Caco-2 (cell line): ENCODE results near the gene FAU. TPM values are rescaled to one million over a fixed set of nuclear protein-coding genes. Genes with fewer than 3 reads are reported as not detected.
A peak's percentile ranks its signal among the peaks of the same experiment; 100 is the strongest.

Source experiments
- BruUV-seq: library from RNA; stranded (reverse); fragments of 400-500 nt; replicated peaks from 2 replicates; lab custom pipeline; 2021; lab: Mats Ljungman, UMichigan
- CTCF ChIA-PET: fragments of 300-600 bp; sonication (Branson Sonifier 250); formaldehyde crosslinking; loops from one replicate; lab custom pipeline; 2022; ENCODE audit warnings: antibody characterized with exemption; lab: Charles Lee
- POLR2A ChIA-PET: fragments of 300-600 bp; sonication (Branson Sonifier 250); formaldehyde crosslinking; loops from one replicate; lab custom pipeline; 2022; ENCODE audit warnings: antibody characterized with exemption; lab: Charles Lee
- DNase-seq, 2 experiments: peaks; one replicate each; pipeline versions ENCODE4 v3.0.0 to v3.0.0-alpha.2; 2020 to 2022
- H3K27me3 ChIP-seq: replicated peaks from 2 replicates; pipeline ENCODE4 v1.6.0; 2011; ENCODE audit warnings: low read length; ENCODE audit not compliant: control insufficient read depth, insufficient read depth
- H3K36me3 ChIP-seq: 2 replicates; pipeline ENCODE4 v1.5.1; 2011; ENCODE audit warnings: low read length; ENCODE audit not compliant: control insufficient read depth, insufficient read depth
- H3K4me1 ChIP-seq: fragments of 250-450 bp; sonication (Bioruptor Pico); 2 replicates; pipeline ENCODE4 v1.5.1; 2020; ENCODE audit warnings: mild to moderate bottlenecking
- H3K4me3 ChIP-seq: 2 replicates; pipeline ENCODE4 v1.5.1; 2011; ENCODE audit warnings: low read depth, mild to moderate bottlenecking, control low read depth, low read length
- H3K9me3 ChIP-seq: fragments of 250-450 bp; sonication (Bioruptor Pico); 2 replicates; pipeline ENCODE4 v1.5.1; 2020; ENCODE audit warnings: mild to moderate bottlenecking, moderate library complexity
- H3K27ac Mint-ChIP-seq: one replicate; pipeline ENCODE4 v1.8.0; 2022; ENCODE audit warnings: mixed read lengths; ENCODE audit not compliant: unreplicated experiment
- H3K27me3 Mint-ChIP-seq: one replicate; pipeline ENCODE4 v1.8.0; 2022; ENCODE audit warnings: mixed read lengths; ENCODE audit not compliant: insufficient read depth, unreplicated experiment
- H3K36me3 Mint-ChIP-seq: one replicate; pipeline ENCODE4 v1.8.0; 2022; ENCODE audit warnings: mild to moderate bottlenecking, mixed read lengths; ENCODE audit not compliant: insufficient read depth, unreplicated experiment
- H3K4me1 Mint-ChIP-seq: one replicate; pipeline ENCODE4 v1.8.0; 2022; ENCODE audit warnings: low read depth, mixed read lengths; ENCODE audit not compliant: unreplicated experiment
- H3K4me3 Mint-ChIP-seq: one replicate; pipeline ENCODE4 v1.8.0; 2022; ENCODE audit warnings: mild to moderate bottlenecking, moderate library complexity, mixed read lengths; ENCODE audit not compliant: unreplicated experiment
- H3K9me3 Mint-ChIP-seq: one replicate; pipeline ENCODE4 v1.8.0; 2022; ENCODE audit warnings: mixed read lengths; ENCODE audit not compliant: unreplicated experiment
- intact Hi-C: fragments of 100-400 bp; cut with micrococcal nuclease; formaldehyde crosslinking; loops from one replicate; pipeline ENCODE4 v1.10.0; 2022; ENCODE audit not compliant: unreplicated experiment
- total RNA-seq: library from RNA; stranded (reverse); gene quantifications from 2 replicates; pipeline ENCODE4 v1.2.3, GENCODE V29; 2022
- TF ChIP-seq, protein P1 (sequence below), 2 experiments: fragments of 200-600 bp in 1 of 2; IDR thresholded peaks; 1 replicate in 1 of 2; 2 replicates in 1 of 2; pipeline versions ENCODE4 v1.5.1 to v1.8.0; 2011 to 2022; ENCODE audit warnings: antibody characterized with exemption in 1 of 2, control low read depth in 1 of 2, inconsistent platforms in 1 of 2, low read depth in 1 of 2, low read length in 1 of 2, mild to moderate bottlenecking in 1 of 2, moderate library complexity in 1 of 2; ENCODE audit not compliant: insufficient read depth in 1 of 2, severe bottlenecking in 1 of 2, unreplicated experiment in 1 of 2

Gene FAU
- total RNA-seq, 1 experiment from 2014 or later = 918 TPM

DNA sequence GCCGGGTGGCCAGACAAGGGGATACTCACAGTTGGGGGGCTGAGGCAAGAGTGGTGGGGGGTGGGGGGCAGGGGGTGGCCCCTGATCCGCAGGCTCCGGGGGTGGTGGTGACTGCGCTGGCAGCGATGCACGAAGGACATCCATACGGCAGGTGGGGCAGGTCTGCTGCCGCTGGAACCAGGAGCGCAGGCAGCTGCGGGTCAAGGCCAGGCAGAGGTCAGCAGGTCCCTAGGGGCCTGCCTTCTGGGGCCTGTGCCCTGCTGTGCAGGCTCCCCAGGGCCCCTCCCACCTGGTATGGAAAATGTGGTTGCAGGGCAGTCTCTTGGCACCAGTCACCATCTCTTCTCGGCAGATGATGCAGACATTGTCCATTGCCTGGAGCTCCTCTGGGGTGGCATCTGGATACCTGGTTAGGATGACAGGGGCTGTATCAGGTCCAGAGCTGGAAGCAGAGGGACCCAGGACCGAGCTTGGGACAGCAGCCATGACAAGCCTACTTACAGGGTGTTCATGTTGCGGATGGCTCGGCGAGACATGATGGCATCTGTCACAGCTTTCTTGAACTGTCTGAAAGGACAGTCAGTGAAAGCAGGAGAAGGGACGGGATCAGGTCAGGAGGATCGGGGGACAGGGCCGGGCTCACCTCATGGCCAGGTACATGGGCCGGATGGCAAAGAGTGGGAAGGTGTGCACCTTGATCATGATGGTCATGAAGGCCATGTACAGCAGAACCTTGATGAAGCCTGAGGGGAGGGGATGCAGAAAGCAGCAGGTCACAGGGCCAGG lies 8.9 kb upstream of the FAU start:
- Histone ChIP-seq H3K4me3 (no peak overlapping the region), H3K4me1 (0 out of 2 replicates have a peak, but pooled peaks cover 5% of the 10 kb centered on the region), H3K9me3 (no peaks in the 10 kb centered on the region), H3K27me3 (no peaks in the 10 kb centered on the region), H3K36me3 (peaks cover 7% of the 10 kb centered on the region)
- POLR2A ChIA-PET = interaction anchor here (2.1 kb wide), 1 partner anchor 8 kb away, joined by 10 read pairs; the partner anchor contains the start of genes FAU and MRPL49
- no peaks in the 10 kb centered on the region for H3K27me3 Mint-ChIP-seq
- no peak overlapping the region for H3K4me3 Mint-ChIP-seq
- no TSS peak for BruUV-seq
- H3K36me3 Mint-ChIP-seq = peaks cover 77% of the 10 kb centered on the region
- no peak for DNase-seq
- intact Hi-C loops = no loop called here
- H3K27ac Mint-ChIP-seq = no peak overlapping the region
- no peaks in the 10 kb centered on the region for H3K9me3 Mint-ChIP-seq
- TF ChIP-seq, protein P1, sequence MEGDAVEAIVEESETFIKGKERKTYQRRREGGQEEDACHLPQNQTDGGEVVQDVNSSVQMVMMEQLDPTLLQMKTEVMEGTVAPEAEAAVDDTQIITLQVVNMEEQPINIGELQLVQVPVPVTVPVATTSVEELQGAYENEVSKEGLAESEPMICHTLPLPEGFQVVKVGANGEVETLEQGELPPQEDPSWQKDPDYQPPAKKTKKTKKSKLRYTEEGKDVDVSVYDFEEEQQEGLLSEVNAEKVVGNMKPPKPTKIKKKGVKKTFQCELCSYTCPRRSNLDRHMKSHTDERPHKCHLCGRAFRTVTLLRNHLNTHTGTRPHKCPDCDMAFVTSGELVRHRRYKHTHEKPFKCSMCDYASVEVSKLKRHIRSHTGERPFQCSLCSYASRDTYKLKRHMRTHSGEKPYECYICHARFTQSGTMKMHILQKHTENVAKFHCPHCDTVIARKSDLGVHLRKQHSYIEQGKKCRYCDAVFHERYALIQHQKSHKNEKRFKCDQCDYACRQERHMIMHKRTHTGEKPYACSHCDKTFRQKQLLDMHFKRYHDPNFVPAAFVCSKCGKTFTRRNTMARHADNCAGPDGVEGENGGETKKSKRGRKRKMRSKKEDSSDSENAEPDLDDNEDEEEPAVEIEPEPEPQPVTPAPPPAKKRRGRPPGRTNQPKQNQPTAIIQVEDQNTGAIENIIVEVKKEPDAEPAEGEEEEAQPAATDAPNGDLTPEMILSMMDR (IDR thresholded peaks at IDR 0.05; ENCODE audit: insufficient read depth in 1 of 2, low read depth in 1 of 2, low read length in 1 of 2, severe bottlenecking in 1 of 2, unreplicated experiment in 1 of 2) = no peak
- CTCF ChIA-PET = interaction anchor here (0.5 kb wide), 1 partner anchor 158 kb away, joined by 3 read pairs; no protein-coding TSS in a partner anchor
- H3K4me1 Mint-ChIP-seq = peaks cover 2% of the 10 kb centered on the region

DNA sequence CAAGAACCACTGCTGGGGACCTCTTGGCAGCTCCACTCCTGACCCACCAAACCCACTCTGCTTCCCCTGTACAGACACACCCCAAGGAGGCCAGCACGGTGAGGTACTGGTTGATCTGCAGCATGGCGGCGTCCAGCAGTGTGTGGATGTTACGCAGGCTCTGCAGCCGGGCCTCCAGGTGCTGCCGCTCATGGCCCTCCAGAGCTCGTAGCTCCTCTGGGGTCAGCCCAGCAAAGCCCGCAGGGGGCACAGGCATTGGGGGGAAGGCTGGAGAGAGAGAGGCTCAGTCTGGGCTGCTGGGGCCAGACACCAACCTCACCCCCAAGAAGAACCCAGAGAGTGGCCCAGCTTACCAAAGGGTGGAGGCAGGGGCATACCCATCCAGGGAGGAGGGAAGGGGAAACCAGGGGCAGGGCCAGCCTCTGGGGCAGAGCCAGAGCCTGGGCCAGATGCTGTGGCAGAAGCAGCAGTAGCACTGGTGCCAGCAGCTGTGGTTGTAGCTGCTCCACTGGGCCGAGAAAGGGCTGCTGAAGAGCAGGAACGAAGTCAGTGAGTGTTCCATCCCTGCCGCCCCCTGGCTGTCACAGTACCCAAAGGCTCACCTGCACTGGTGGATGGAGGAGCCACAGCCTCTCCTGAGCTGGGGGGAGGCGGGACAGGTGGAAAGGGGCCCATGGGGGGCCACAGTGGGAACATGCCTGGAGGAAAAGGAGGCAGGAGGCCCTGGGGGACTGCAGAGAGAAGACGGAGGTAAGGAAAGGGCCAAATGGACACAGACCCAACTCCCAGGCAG lies 7.9 kb upstream of the FAU start:
- no peaks in the 10 kb centered on the region for H3K4me1 Mint-ChIP-seq
- Histone ChIP-seq H3K4me1 (0 out of 2 replicates have a peak, but pooled peaks cover 5% of the 10 kb centered on the region), H3K27me3 (no peaks in the 10 kb centered on the region), H3K9me3 (no peaks in the 10 kb centered on the region), H3K36me3 (peaks cover 9% of the 10 kb centered on the region), H3K4me3 (no peak overlapping the region)
- no TSS peak for BruUV-seq
- H3K27me3 Mint-ChIP-seq = no peaks in the 10 kb centered on the region
- ChIA-PET CTCF (interaction anchor here (0.5 to 1.2 kb wide), 3 partner anchors 19 to 157 kb away, joined by 3 to 7 read pairs (median 3); no protein-coding TSS in a partner anchor), POLR2A (interaction anchor here (2.1 kb wide), 1 partner anchor 8 kb away, joined by 10 read pairs; the partner anchor contains the start of genes FAU and MRPL49)
- peaks cover 81% of the 10 kb centered on the region for H3K36me3 Mint-ChIP-seq
- TF ChIP-seq, protein P1 (IDR thresholded peaks at IDR 0.05; ENCODE audit: insufficient read depth in 1 of 2, low read depth in 1 of 2, low read length in 1 of 2, severe bottlenecking in 1 of 2, unreplicated experiment in 1 of 2) = no peak
- intact Hi-C loops = no loop called here
- H3K9me3 Mint-ChIP-seq = no peaks in the 10 kb centered on the region
- peak in 1 of 2 experiments; percentile 40 for DNase-seq
- H3K4me3 Mint-ChIP-seq = no peak overlapping the region
- H3K27ac Mint-ChIP-seq = no peak overlapping the region
